PC-9 (cell line): Measurements from ENCODE around the gene SPINT2. TPM values are rescaled to one million over a fixed set of nuclear protein-coding genes. Genes with fewer than 3 reads are reported as not detected.
"Not testable (repeated sequence)": the region's sequence is repeated elsewhere in the genome, so short reads cannot be mapped to it uniquely, and the experiment has no call there.

ENCODE experiments used
- BruUV-seq: library from RNA; stranded (reverse); fragments of 400-500 nt; replicated peaks from 2 replicates; lab custom pipeline; 2021; lab: Mats Ljungman, UMichigan
- CTCF ChIA-PET: fragments of 300-600 bp; sonication (Branson Sonifier 250); formaldehyde crosslinking; loops from one replicate; lab custom pipeline; 2022; ENCODE audit warnings: antibody characterized with exemption; lab: Charles Lee
- POLR2A ChIA-PET: fragments of 300-600 bp; sonication (Branson Sonifier 250); formaldehyde crosslinking; loops from one replicate; lab custom pipeline; 2022; ENCODE audit warnings: antibody characterized with exemption; ENCODE audit not compliant: unreplicated experiment; lab: Charles Lee
- DNase-seq, 2 experiments: peaks; one replicate each; pipeline versions ENCODE4 v3.0.0 to v3.0.0-alpha.2; 2015 to 2022; ENCODE audit warnings: mixed read lengths in 1 of 2
- H2AFZ ChIP-seq: fragments of 200-600 bp; sonication (generic); 2 replicates; pipeline ENCODE4 v1.8.1; 2017; ENCODE audit warnings: antibody characterized with exemption
- H3F3A ChIP-seq: fragments of 200-600 bp; sonication (generic); 2 replicates; pipeline ENCODE4 v1.8.1; 2017; ENCODE audit warnings: antibody characterized with exemption, mild to moderate bottlenecking, low read depth; ENCODE audit not compliant: insufficient read depth
- H3K27ac ChIP-seq: fragments of 200-600 bp; sonication (generic); 2 replicates; pipeline ENCODE4 v1.6.1; 2016; ENCODE audit warnings: mixed run types
- H3K27me3 ChIP-seq: fragments of 200-600 bp; sonication (generic); 2 replicates; pipeline ENCODE4 v1.6.1; 2016; ENCODE audit warnings: low read depth, mixed run types; ENCODE audit not compliant: insufficient read depth
- H3K36me3 ChIP-seq: fragments of 200-600 bp; sonication (generic); 2 replicates; pipeline ENCODE4 v1.6.1; 2016; ENCODE audit warnings: low read depth, mixed run types
- H3K4me1 ChIP-seq: fragments of 200-600 bp; sonication (generic); replicated peaks from 2 replicates; pipeline ENCODE4 v1.6.1; 2016; ENCODE audit warnings: mixed run types; ENCODE audit not compliant: insufficient read depth
- H3K4me2 ChIP-seq: fragments of 200-600 bp; sonication (generic); 2 replicates; pipeline ENCODE4 v1.6.1; 2017; ENCODE audit warnings: mixed run types
- H3K4me3 ChIP-seq: fragments of 200-600 bp; sonication (generic); 2 replicates; pipeline ENCODE4 v1.6.1; 2016; ENCODE audit warnings: mixed run types
- H3K79me2 ChIP-seq: fragments of 200-600 bp; sonication (generic); 2 replicates; pipeline ENCODE4 v1.6.1; 2017; ENCODE audit warnings: low read depth, mixed run types
- H3K9me2 ChIP-seq: fragments of 200-600 bp; sonication (generic); 2 replicates; pipeline ENCODE4 v1.8.1; 2017; ENCODE audit warnings: mild to moderate bottlenecking; ENCODE audit not compliant: insufficient read depth
- H3K9me3 ChIP-seq: fragments of 200-600 bp; sonication (generic); 2 replicates; pipeline ENCODE4 v1.8.1; 2016; ENCODE audit warnings: low read depth; ENCODE audit not compliant: insufficient read depth
- H4K20me1 ChIP-seq: fragments of 200-600 bp; sonication (generic); 2 replicates; pipeline ENCODE4 v1.8.1; 2017; ENCODE audit not compliant: insufficient read depth
- EZH2 ChIP-seq: fragments of 200-600 bp; sonication (generic); IDR thresholded peaks from 2 replicates; pipeline ENCODE4 v1.8.0; 2017; ENCODE audit warnings: antibody characterized with exemption, low read depth
- intact Hi-C: fragments of 100-400 bp; cut with micrococcal nuclease; formaldehyde crosslinking; loops from one replicate; pipeline ENCODE4 v1.10.0; 2022; ENCODE audit not compliant: unreplicated experiment
- total RNA-seq: library from RNA; stranded (reverse); gene quantifications from 2 replicates; pipeline ENCODE4 v1.2.3, GENCODE V29; 2021
- TF ChIP-seq, protein P1 (sequence below): fragments of 200-600 bp; sonication (generic); conservative IDR thresholded peaks from 2 replicates; pipeline ENCODE4 v1.6.1; 2017; ENCODE audit warnings: mixed run types, antibody characterized with exemption, mild to moderate bottlenecking, moderate library complexity

Gene SPINT2
- total RNA-seq, 1 experiment from 2014 or later, result 1,019 TPM

- CTCF ChIA-PET, result interaction anchor here (0.6 kb wide), 1 partner anchor 337 kb away, joined by 3 read pairs; no protein-coding TSS in a partner anchor
- BruUV-seq, result no TSS peak
- Histone ChIP-seq H3K36me3 (no peaks in the 10 kb centered on the region), H3F3A (peaks cover 11% of the 10 kb centered on the region), H3K27me3 (peaks cover 14% of the 10 kb centered on the region; the same call in 1 of the 2 replicates), H3K4me1 (0 out of 2 replicates have a peak, but pooled peaks cover 6% of the 10 kb centered on the region), H3K4me3 (no peak overlapping the region), H3K27ac (no peak overlapping the region), H3K79me2 (no peaks in the 10 kb centered on the region), H3K9me2 (no peaks in the 10 kb centered on the region), H3K9me3 (no peaks in the 10 kb centered on the region), H4K20me1 (no peaks in the 10 kb centered on the region), H3K4me2 (no peak overlapping the region), H2AFZ (no peak overlapping the region)
- POLR2A ChIA-PET, result no interaction called here
- DNase-seq, result no peak
- intact Hi-C loops, result no loop called here
- no peak for TF ChIP-seq EZH2
- TF ChIP-seq, protein P1, sequence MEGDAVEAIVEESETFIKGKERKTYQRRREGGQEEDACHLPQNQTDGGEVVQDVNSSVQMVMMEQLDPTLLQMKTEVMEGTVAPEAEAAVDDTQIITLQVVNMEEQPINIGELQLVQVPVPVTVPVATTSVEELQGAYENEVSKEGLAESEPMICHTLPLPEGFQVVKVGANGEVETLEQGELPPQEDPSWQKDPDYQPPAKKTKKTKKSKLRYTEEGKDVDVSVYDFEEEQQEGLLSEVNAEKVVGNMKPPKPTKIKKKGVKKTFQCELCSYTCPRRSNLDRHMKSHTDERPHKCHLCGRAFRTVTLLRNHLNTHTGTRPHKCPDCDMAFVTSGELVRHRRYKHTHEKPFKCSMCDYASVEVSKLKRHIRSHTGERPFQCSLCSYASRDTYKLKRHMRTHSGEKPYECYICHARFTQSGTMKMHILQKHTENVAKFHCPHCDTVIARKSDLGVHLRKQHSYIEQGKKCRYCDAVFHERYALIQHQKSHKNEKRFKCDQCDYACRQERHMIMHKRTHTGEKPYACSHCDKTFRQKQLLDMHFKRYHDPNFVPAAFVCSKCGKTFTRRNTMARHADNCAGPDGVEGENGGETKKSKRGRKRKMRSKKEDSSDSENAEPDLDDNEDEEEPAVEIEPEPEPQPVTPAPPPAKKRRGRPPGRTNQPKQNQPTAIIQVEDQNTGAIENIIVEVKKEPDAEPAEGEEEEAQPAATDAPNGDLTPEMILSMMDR, result no peak
Measured at GRCh38 chr19:38228005-38228377, 36.4 kb upstream of the SPINT2 start.

GRCh38 chr19:38228491-38229439 lies 35.6 kb upstream of the SPINT2 start:
- H3K79me2 ChIP-seq, result no peaks in the 10 kb centered on the region
- H2AFZ ChIP-seq, result no peak overlapping the region
- no peaks in the 10 kb centered on the region for H3K36me3 ChIP-seq
- no peak overlapping the region for H3K4me3 ChIP-seq
- intact Hi-C loops, result no loop called here
- BruUV-seq, result no TSS peak
- H3K27ac ChIP-seq, result no peak overlapping the region
- H3F3A ChIP-seq, result peaks cover 11% of the 10 kb centered on the region
- 0 out of 2 replicates have a peak, but pooled peaks cover 6% of the 10 kb centered on the region for H3K4me1 ChIP-seq
- H3K9me2 ChIP-seq, result no peaks in the 10 kb centered on the region
- TF ChIP-seq EZH2, result no peak
- H3K9me3 ChIP-seq, result no peaks in the 10 kb centered on the region
- H3K4me2 ChIP-seq, result peak overlapping the region; percentile 68
- no peak for DNase-seq
- ChIA-PET CTCF (no interaction called here), POLR2A (no interaction called here)
- no peaks in the 10 kb centered on the region for H4K20me1 ChIP-seq
- H3K27me3 ChIP-seq, result peaks cover 14% of the 10 kb centered on the region; the same call in 1 of the 2 replicates

- peaks cover 11% of the 10 kb centered on the region for H3F3A ChIP-seq
- BruUV-seq, result no TSS peak
- no peaks in the 10 kb centered on the region for H3K9me2 ChIP-seq
- intact Hi-C loops, result loop anchor here (5.0 to 10.0 kb wide), 3 partner anchors 158 to 405 kb away; partner anchors contain the start of genes FAM98C, GGN and SPRED3
- H3K4me2 ChIP-seq, result peak overlapping the region; percentile 68; the same call in 1 of the 2 replicates
- H3K79me2 ChIP-seq, result no peaks in the 10 kb centered on the region
- POLR2A ChIA-PET, result no interaction called here
- H3K4me3 ChIP-seq, result no peak overlapping the region
- no peak for TF ChIP-seq EZH2
- TF ChIP-seq, protein P1, result no peak
- H3K36me3 ChIP-seq, result no peaks in the 10 kb centered on the region
- peak in 1 of 2 experiments; percentile 56 for DNase-seq
- H3K4me1 ChIP-seq, result 0 out of 2 replicates have a peak, but pooled peaks cover 6% of the 10 kb centered on the region
- no peaks in the 10 kb centered on the region for H3K9me3 ChIP-seq
- CTCF ChIA-PET, result no interaction called here
- no peak overlapping the region for H2AFZ ChIP-seq
- H3K27ac ChIP-seq, result no peak overlapping the region
- no peaks in the 10 kb centered on the region for H4K20me1 ChIP-seq
- peaks cover 14% of the 10 kb centered on the region; the same call in 1 of the 2 replicates for H3K27me3 ChIP-seq
Measured at GRCh38 chr19:38229585-38230073, 34.7 kb upstream of the SPINT2 start.

DNA sequence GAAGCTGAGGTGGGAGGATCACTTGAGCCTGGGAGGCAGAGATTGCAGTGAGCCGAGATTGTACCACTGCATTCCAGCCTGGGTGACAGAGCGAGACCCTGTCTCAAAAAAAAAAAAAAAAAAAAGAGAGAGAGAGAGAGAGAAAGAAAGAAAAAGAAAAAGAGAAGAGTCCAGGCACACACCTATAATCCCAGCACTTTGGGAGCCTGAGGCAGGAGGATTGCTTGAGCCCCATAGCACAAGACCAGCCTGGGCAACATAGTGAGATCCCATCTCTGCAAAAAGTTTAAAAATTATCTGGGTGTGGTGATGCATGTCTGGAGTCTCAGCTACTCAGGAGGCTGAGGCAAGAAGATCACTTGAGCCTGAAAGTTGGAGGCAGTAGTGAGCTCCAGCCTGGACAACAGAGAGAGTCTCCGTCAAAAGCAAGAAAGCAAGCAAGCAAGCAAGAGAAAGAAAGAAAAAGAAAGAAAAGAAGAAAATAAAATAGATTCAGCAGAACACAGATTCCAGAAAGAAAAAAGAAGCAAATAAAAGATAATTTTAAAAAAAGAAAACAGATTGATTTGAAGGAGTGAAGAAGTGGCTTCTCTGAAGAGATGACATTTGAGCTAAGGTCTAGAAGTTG lies 33.8 kb upstream of the SPINT2 start:
- H2AFZ ChIP-seq, H3K9me2 ChIP-seq, H3K79me2 ChIP-seq, H3K4me1 ChIP-seq, H3K36me3 ChIP-seq, BruUV-seq, H4K20me1 ChIP-seq, H3K27ac ChIP-seq, DNase-seq, H3K4me2 ChIP-seq, H3K9me3 ChIP-seq, H3K4me3 ChIP-seq: not testable (repeated sequence)
- CTCF ChIA-PET, result interaction anchor here (0.6 kb wide), 1 partner anchor 108 kb away, joined by 6 read pairs; no protein-coding TSS in a partner anchor
- H3F3A ChIP-seq, result peaks cover 11% of the 10 kb centered on the region
- intact Hi-C loops, result loop anchor here (5.0 to 10.0 kb wide), 3 partner anchors 157 to 404 kb away; partner anchors contain the start of genes FAM98C, GGN and SPRED3
- POLR2A ChIA-PET, result interaction anchor here (0.7 kb wide), 1 partner anchor 25 kb away, joined by 6 read pairs; no protein-coding TSS in a partner anchor
- H3K27me3 ChIP-seq, result peaks cover 14% of the 10 kb centered on the region; the same call in 1 of the 2 replicates
